Stimulated activated CD8-positive, alpha-beta memory T cell treated with anti-CD3 and anti-CD28 coated beads, Interleukin-7, amount 100 ng/mL, for 4 hours (primary cell): Measurements from ENCODE around the gene ERH.

Source experiments
- DNase-seq, 2 donors: peaks; one replicate each; pipeline ENCODE4 v3.0.0-alpha.2; 2020; ENCODE audit warnings: low read depth in 2 of 2

The ERH gene

DNA sequence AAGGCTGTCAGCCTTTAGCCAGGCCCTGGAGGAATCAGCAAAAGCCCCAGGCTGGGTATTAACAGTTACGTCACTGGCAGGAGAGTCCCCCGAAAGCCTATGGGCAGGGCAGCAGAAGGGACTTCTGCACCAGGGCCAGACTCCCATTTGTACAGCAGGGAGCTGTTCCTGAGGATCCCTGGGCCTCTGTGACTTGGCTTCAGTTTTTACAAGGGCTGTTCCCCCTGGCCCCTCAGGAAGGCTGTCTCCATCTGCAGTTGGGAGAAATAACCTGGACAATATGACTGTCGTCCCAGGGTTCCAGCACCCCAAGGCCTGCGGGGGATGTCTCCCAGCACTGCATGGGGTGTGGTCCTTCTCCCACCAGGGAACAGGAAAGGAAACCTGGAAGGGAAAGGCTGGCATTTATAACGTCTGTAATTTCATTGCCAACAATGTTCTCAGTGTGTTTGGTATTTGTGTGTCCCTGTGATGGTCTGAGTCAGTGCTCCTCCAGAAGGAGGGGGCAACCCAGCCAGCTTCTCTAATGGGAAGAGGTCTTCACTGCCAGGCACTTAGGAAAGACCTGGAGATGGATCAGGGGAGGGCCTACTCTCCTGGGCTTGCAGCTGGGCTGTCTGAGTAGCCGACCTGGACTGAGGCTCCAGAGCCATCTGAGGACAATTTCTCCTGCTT, 42.4 kb downstream of the ERH start:
- no peak for DNase-seq

- DNase-seq = no peak
Measured at GRCh38 chr14:69355154-69355597, 42.9 kb downstream of the ERH start.

DNA sequence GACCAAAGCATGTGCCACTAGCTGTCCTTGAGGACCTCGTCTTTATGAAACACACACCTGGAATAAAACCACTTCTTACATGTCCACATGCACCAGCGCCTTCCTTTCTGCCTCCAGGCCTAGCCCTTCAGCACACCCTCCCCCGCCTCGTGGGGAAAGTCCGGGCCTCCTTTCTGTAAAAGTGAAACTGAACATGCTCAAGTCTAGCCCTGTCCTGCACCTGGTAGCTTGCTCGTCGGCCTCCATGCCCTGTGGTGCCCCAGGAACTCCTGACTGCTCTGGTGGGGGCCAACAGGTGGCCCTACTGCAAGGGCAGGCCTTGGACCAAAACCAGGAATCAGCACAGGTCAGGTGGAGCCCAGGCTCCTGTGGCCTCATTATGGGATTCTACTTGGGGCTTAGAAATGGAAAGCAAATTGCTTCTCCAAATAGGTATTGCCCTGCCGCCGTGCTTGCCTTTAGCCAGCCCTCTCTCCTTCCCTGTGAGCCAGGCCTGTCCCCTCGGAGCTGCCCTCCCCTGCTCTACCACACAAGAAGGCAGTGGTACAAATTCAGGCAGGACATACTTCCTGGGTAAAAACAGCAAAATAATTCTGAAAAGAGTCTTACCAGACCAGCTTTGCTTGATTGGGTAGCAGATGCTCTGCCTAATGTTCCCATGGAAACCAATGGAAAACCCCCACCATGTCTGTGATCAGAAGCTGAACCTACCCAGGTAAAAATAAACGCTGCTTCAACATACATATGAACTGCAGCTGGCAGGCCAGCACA, 43.5 kb downstream of the ERH start:
- peak; percentile 24 to 32 for DNase-seq

- no peak for DNase-seq
Measured at GRCh38 chr14:69353168-69353567, 44.9 kb downstream of the ERH start.

DNA sequence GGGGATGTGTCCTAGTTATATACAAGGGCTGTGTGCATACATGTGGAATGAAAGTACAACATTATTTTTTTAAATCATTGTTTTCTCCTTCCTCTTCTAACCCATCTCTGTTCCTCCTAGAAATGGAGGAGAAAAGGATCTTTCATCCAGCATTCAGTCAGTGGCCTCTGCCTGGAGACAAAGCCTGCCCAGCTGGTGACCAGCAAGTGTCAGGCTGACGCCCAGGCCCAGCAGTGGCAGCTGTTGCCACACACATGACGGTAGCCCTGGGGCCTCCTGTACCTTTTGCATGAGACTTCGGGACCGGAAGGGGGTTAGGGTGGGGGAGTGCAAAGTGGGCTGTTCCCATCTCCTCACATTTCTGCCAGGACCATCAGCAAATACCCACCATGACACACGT, 46.2 kb downstream of the ERH start:
- DNase-seq = no peak

DNA sequence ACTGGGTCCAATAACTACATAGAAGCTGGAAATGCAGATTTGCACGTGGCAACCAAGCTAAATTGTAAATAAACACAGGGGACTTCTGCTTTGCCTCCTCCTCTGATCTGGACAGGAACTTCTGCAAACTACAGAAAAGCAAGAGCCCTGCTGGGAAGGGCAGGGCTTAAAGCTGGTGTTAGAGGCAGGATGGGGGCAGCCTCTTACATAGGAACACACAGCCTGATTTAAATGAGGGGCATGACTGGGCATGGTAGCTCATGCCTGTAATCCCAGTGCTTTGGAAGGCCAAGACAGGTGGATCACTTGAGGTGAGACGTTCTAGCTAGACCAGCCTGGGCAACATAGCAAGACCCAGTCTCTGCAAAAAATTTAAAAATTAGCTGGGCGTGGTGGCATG, 46.7 kb downstream of the ERH start:
- no peak for DNase-seq

DNA sequence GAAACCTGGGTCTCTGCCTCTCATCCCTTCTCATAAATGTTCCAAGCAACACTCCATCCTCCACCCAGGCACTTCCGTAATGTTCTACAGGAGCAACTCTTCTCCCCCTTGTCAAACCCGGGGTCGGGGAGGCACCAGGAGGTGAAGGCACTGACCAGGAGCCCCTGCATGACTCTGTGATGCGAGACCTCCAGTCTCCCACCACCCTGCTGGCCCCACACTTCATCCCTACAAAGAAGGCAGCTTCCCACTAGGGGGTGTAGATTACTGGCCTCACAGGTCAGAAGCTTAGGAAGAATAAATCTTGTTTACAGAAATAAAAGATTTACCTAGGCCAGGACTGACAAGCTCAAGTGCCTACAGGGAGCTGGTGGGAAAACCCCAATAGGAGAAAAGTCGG, 47.2 kb downstream of the ERH start:
- DNase-seq = no peak

DNA sequence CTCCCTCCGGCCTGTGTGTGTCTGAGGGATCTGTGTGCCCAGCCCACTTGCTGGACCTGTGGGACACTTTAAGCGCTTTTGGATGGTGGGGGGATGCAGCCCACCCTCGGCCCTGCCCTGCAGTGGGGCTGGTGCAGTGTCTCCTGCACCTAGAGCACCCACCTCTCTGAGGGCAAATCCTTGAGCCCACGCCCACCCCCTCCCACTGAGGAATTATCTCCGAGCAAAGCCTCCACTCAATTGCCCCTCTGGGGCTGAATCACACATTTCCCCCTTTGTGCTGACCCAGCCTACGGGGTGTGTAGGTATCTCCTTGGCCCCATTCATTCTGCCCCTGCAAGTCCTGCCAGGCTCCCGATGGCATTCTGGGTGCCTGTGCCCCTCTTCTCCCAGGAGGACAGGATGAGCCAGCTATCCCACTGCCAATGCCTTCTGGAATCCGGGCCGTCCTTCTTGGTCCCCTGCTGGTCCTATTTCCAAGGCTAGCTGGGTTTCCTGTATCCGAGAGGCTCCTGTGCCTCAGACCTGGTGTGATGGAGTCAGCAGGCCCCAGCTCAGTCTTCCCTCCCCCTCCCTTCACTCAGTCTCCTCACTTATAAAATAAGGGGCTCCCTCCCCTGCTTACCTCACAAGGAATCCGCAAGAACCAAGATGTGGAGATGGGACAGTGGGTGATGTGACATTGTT, 48.9 kb downstream of the ERH start:
- DNase-seq = no peak

- no peak for DNase-seq
Measured at GRCh38 chr14:69346710-69347109, 51.4 kb downstream of the ERH start.

- no peak for DNase-seq
Measured at GRCh38 chr14:69345402-69345801, 52.7 kb downstream of the ERH start.

GRCh38 chr14:69344171-69344570, 53.9 kb downstream of the ERH start:
- DNase-seq = no peak

GRCh38 chr14:69342928-69343525, 55.1 kb downstream of the ERH start:
- DNase-seq = no peak

GRCh38 chr14:69339426-69339825, 58.7 kb downstream of the ERH start:
- DNase-seq = no peak

- DNase-seq = no peak
Measured at GRCh38 chr14:69337984-69338383, 60.1 kb downstream of the ERH start.

- no peak for DNase-seq
Measured at GRCh38 chr14:69335371-69335771, 62.7 kb downstream of the ERH start.

DNA sequence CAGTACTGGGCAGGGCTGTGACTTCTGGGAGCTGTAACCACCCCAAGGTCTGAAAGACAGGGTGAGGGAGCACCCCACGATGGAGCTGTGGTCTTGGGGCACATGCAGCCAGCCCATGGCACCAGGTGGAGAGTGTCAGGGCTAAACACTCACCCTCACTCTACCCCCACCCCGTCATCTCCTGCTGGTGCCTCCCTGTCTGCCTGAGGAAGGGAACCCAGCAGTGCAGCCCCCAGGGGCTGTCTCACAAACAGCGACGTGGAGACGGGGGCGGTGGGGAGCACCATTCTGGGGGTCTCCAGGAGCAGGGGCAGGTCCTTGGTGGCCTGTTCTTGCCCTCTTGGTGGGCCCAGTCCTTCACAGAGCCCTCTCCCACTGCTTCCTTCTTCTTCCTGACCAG, 63.5 kb downstream of the ERH start:
- DNase-seq = no peak

GRCh38 chr14:69333791-69334337, 64.2 kb downstream of the ERH start:
- no peak for DNase-seq

- no peak for DNase-seq
Measured at GRCh38 chr14:69332782-69333395, 65.2 kb downstream of the ERH start.

DNA sequence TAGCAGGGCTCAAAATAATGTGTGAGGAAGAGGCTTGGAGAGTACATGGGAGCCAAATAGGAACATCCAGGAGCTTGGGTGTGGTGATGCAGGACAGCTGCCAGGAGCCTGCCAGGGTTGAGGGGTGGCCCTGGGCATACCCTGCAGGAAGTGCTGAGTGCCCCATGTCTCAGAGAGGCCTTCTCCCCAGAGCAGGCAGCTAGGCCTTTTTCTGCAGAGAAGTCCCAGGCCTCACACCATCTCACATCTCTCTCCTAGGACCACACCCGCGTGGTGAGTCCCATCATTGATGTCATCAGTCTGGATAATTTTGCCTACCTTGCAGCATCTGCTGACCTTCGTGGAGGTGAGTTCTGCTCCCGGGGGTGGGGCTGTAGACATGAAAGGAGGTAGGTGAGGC, 66.9 kb downstream of the ERH start:
- DNase-seq = no peak
